Smooth muscle cell (in vitro differentiated cells): ENCODE measurements around the gene FAM221A. TPM values are rescaled to one million over a fixed set of nuclear protein-coding genes. Genes with fewer than 3 reads are reported as not detected.

Source experiments
- DNase-seq: peaks from one replicate; lab custom pipeline; 2025; ENCODE audit not compliant: unreplicated experiment; lab: John Stamatoyannopoulos, UW
- H2AFZ ChIP-seq: fragments of 200-600 bp; sonication (generic); 2 replicates; pipeline ENCODE4 v1.6.0; 2016; ENCODE audit warnings: antibody characterized with exemption, low read depth, mild to moderate bottlenecking
- H3F3A ChIP-seq: fragments of 200-600 bp; sonication (generic); 2 replicates; pipeline ENCODE4 v1.6.0; 2017; ENCODE audit warnings: antibody characterized with exemption, low read depth
- H3K27ac ChIP-seq: fragments of 200-600 bp; sonication (generic); 2 replicates; pipeline ENCODE4 v1.5.1; 2016; ENCODE audit warnings: low read depth, mild to moderate bottlenecking
- H3K27me3 ChIP-seq: fragments of 200-600 bp; sonication (generic); 2 replicates; pipeline ENCODE4 v1.6.1; 2016; ENCODE audit warnings: low read depth, mild to moderate bottlenecking
- H3K36me3 ChIP-seq: fragments of 200-600 bp; sonication (generic); 2 replicates; pipeline ENCODE4 v1.5.1; 2016; ENCODE audit warnings: low read depth
- H3K4me1 ChIP-seq: fragments of 200-600 bp; sonication (generic); 2 replicates; pipeline ENCODE4 v1.5.1; 2016; ENCODE audit warnings: low read depth
- H3K4me2 ChIP-seq: fragments of 200-600 bp; sonication (generic); 2 replicates; pipeline ENCODE4 v1.6.0; 2016; ENCODE audit warnings: mild to moderate bottlenecking
- H3K4me3 ChIP-seq: fragments of 200-600 bp; sonication (generic); 2 replicates; pipeline ENCODE4 v1.5.1; 2016; ENCODE audit warnings: mild to moderate bottlenecking
- H3K79me2 ChIP-seq: fragments of 200-600 bp; sonication (generic); 2 replicates; pipeline ENCODE4 v1.6.0; 2016; ENCODE audit warnings: low read depth, mild to moderate bottlenecking
- H3K9ac ChIP-seq: fragments of 200-600 bp; sonication (generic); 2 replicates; pipeline ENCODE4 v1.6.0; 2016; ENCODE audit warnings: low read depth
- H3K9me3 ChIP-seq: fragments of 200-600 bp; sonication (generic); replicated peaks from 2 replicates; pipeline ENCODE4 v1.5.1; 2016; ENCODE audit warnings: low read depth
- H4K20me1 ChIP-seq: fragments of 200-600 bp; sonication (generic); 2 replicates; pipeline ENCODE4 v1.6.0; 2016; ENCODE audit warnings: low read depth
- CTCF ChIP-seq: fragments of 200-600 bp; sonication (generic); IDR thresholded peaks from 2 replicates; pipeline ENCODE4 v1.5.1; 2017; ENCODE audit warnings: borderline replicate concordance, mild to moderate bottlenecking, antibody characterized with exemption; ENCODE audit not compliant: insufficient read depth, poor library complexity, severe bottlenecking
- WGBS: methylation state at CpG from one replicate; pipeline ENCODE4 v1.1.7; 2016; ENCODE audit warnings: low lambda C conversion rate; 5-methylcytosine and 5-hydroxymethylcytosine counted together
- polyA plus RNA-seq: library from polyadenylated mRNA; unstranded; fragments of >200 nt; fragmentation: Nextera tagmentation; extraction: Ambion mirVana; gene quantifications from 2 replicates; pipeline ENCODE4 v1.2.1, GENCODE V29; 2016
- total RNA-seq: library from RNA; depleted of rRNA; stranded (reverse); fragments of >200 nt; gene quantifications from 2 replicates; pipeline ENCODE4 v1.2.3, GENCODE V29; 2014

FAM221A gene
- total and polyA plus RNA-seq, 2 experiments from 2014 or later: 0.78 to 3.0 TPM

DNA sequence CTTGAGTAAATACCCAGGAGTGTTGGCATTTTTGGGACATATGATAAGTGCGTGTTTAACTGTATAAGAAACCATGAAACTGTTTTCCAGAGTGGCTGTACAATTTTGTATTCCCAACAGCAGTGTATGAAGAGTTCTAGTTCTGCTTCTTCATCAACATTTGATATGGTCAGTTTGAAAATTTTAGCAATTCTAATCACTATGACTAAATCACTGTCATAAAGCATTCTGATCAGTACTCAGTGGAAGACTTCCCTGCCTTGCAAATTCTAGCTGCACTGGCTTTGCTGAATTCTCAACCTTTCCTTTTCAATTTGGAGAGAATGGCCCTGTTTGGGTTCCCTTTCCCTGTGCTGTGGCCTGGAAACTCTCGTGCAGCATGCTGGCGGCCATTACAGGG lies 18.6 kb upstream of the FAM221A start:
- no peaks in the 10 kb centered on the region for H3K9me3 ChIP-seq
- WGBS: 90% methylated on average over 3 of the region's 3 CpGs
- no peaks in the 10 kb centered on the region for H3K4me1 ChIP-seq
- H3K4me2 ChIP-seq: no peak overlapping the region
- H3K9ac ChIP-seq: no peak overlapping the region
- no peak for DNase-seq
- no peaks in the 10 kb centered on the region for H3K79me2 ChIP-seq
- H2AFZ ChIP-seq: no peak overlapping the region
- H3K4me3 ChIP-seq: no peak overlapping the region
- no peaks in the 10 kb centered on the region for H3K36me3 ChIP-seq
- no peak for TF ChIP-seq CTCF
- no peaks in the 10 kb centered on the region for H3K27me3 ChIP-seq
- H4K20me1 ChIP-seq: no peaks in the 10 kb centered on the region
- no peak overlapping the region for H3K27ac ChIP-seq
- H3F3A ChIP-seq: no peaks in the 10 kb centered on the region

- Histone ChIP-seq H3K79me2 (no peaks in the 10 kb centered on the region), H3K27me3 (no peaks in the 10 kb centered on the region), H3K27ac (no peak overlapping the region), H4K20me1 (no peaks in the 10 kb centered on the region), H3K4me1 (no peaks in the 10 kb centered on the region), H3K4me2 (no peak overlapping the region), H3K9me3 (no peaks in the 10 kb centered on the region), H3K36me3 (no peaks in the 10 kb centered on the region), H3F3A (no peaks in the 10 kb centered on the region), H3K4me3 (no peak overlapping the region), H3K9ac (no peak overlapping the region), H2AFZ (no peak overlapping the region)
- no peak for DNase-seq
- TF ChIP-seq CTCF: no peak
- WGBS: 83% methylated on average over 8 of the region's 8 CpGs
Measured at GRCh38 chr7:23662124-23662983, 17.6 kb upstream of the FAM221A start.

GRCh38 chr7:23662984-23663313 lies 17.1 kb upstream of the FAM221A start:
- no peak overlapping the region for H3K4me2 ChIP-seq
- H3K9ac ChIP-seq: no peak overlapping the region
- no peaks in the 10 kb centered on the region for H3K36me3 ChIP-seq
- TF ChIP-seq CTCF: no peak
- H3K27me3 ChIP-seq: no peaks in the 10 kb centered on the region
- H3K4me3 ChIP-seq: no peak overlapping the region
- H3F3A ChIP-seq: no peaks in the 10 kb centered on the region
- H3K4me1 ChIP-seq: no peaks in the 10 kb centered on the region
- DNase-seq: no peak
- H4K20me1 ChIP-seq: no peaks in the 10 kb centered on the region
- H3K9me3 ChIP-seq: no peaks in the 10 kb centered on the region
- no peak overlapping the region for H3K27ac ChIP-seq
- 62% methylated on average over 2 of the region's 2 CpGs for WGBS
- no peaks in the 10 kb centered on the region for H3K79me2 ChIP-seq
- H2AFZ ChIP-seq: no peak overlapping the region

- Histone ChIP-seq H3K4me1 (no peaks in the 10 kb centered on the region), H4K20me1 (no peaks in the 10 kb centered on the region), H3K4me3 (no peak overlapping the region), H3K9ac (no peak overlapping the region), H3F3A (no peaks in the 10 kb centered on the region), H3K36me3 (no peaks in the 10 kb centered on the region), H3K79me2 (no peaks in the 10 kb centered on the region), H3K9me3 (no peaks in the 10 kb centered on the region), H3K4me2 (no peak overlapping the region), H3K27me3 (no peaks in the 10 kb centered on the region), H2AFZ (no peak overlapping the region), H3K27ac (no peak overlapping the region)
- no peak for DNase-seq
- no peak for TF ChIP-seq CTCF
Measured at GRCh38 chr7:23664122-23664521, 15.9 kb upstream of the FAM221A start.
